NCI-H1930 (cell line): Measurements from ENCODE around the gene EHD4.

Experiments
- DNase-seq, 2 experiments: peaks; one replicate each; lab custom pipeline; 2025; lab: John Stamatoyannopoulos, UW

The EHD4 gene

DNA sequence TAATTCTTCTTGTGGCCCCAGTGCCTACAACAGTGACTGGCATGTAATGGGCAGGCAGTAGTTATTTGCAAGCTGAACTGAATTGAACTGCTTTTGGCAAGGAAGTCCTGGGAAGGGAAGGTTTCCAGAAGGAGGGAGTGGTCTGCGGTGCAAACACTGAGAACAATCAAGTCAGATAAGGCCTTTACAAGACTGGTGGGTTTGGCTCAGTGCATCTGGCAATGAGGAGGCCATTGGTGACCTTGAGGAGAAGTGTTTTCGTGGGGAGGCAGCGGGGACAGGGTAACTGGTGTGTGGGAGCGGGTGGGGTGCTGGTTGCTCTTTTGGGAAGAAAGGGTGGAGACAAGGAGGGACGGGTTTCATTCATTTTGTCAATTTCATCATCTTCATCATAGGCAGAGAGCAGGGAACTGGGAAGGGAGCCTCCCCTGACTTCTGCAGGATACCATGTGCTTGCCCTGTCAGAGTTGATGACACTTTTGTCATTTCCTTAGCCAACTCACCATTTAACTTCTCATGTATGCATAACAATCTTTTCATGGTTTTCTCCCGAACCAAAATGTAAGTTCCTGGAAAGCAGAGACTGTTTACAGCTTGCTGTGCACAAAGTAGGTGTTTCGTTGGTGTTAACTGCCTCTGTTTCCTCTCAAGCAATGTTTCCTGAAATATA, 8.4 kb upstream of the EHD4 start:
- no peak for DNase-seq

DNA sequence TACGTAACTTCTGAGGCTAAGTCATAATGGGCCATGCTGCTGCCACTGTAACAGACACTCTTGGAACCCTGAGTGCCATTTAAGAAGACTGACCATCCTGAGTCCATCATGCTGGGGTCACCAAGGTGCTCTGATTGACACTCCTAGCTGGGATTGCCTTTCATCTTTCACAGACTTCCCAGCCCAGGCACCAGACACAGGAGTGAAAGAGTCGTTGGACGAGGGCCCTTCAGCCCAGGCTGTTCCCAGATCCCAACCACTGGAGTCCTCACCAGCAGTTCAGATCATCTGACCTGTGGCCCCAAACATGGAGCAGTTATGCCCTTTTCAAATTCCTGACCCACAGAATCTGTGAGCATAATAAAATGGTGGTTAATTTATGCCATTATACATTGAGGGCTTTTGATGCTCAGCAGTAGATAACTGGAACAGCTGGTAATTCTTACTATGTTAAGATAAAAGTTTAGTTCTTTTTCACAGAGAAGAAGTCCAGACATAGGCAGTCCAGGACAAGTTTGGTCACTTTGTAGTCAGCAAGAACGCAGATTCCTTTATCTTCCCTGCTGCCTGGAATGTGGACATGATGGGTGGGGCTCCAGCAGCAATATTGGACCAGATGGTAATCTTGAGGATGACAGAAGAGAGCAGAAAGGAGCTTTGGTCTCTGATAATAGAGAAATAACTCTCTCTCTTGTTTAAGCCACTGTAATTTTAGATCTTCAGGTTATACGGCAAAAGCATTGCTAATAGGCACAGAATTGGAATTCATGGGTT, 7.3 kb upstream of the EHD4 start:
- no peak for DNase-seq

DNA sequence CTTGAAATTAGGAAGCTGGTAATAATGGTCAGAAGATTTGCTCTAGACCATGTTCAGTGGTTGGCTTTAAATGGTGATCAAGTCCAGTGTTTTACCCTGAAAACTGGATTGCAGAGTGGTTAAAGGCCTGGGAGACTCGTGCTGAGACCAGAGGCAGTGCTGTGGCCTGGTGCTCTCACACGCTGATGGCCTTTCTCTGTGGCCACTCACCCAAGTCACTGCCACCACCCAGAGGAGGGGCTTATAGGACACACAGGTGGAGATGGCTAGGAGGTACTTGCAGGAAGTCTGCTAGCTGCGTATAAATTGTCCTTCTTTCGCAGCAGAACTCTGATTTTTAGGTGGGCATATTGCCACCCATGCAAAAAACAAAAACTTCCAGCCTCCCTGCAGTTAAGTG, 6.2 kb upstream of the EHD4 start:
- DNase-seq = no peak

DNA sequence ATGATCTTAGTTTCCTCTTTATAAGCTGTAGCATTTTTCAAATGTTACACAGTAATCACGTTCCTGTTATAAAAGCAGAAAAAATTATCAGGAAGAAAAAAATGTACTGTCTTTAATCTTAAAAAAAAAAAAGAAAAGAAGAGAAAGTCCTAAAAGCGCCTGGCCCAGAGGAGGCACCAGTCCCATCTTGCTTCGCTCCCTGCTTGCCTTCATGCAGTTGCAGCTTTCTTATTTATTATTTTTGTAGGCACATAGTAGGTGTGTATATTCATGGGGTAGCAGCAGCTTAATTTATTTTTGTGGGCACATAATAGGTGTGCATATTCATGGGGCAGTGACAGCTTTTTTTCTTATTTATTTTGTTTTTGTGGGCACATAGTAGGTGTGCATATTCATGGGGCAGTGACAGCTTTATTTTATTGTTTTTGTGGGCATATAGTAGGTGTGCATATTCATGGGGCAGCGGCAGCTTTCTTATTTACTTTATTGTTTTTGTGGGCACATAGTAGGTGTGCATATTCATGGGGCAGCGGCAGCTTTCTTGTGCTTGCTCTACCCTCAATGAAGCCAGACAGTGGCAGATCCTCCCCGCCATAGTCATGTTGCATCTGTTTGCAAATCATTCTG, 5.5 kb upstream of the EHD4 start:
- DNase-seq = no peak

DNA sequence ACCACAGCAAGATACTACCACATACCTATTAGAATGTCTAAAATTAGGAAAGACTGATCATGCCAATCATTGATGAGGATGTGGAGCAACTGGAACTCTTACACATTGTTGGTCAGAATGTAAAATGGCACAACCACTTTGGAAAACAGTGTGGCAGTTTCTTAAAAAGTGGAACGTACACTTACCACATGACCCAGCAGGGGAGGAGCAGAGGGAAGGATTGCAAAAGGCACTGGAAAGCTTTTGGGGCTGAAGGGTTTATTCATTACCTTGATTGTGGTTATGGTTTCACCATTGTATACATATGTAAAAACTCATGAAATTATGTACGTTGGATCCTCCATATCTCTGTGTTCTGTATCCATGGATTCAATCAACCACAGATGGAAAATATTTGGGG, 3.3 kb upstream of the EHD4 start:
- DNase-seq = no peak

DNA sequence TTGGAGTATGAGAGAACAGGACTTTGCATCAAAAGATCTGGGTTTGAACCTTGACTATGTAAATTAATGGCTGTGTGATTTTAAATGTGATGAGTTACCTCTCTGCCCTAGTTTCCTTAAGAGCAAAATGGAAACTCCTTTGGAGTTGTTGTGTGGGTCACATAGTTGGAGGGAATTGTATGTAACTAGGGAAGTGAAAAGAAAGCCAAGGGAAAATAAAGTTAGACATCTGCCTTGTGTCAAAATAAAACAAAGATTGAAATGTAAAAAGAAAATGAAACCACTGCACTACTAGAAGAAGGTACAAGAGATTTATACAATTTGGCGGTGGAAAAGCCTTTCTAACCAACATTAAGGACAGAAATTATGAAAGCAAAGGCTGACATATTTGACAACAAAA, 1.7 kb upstream of the EHD4 start:
- DNase-seq = no peak

DNA sequence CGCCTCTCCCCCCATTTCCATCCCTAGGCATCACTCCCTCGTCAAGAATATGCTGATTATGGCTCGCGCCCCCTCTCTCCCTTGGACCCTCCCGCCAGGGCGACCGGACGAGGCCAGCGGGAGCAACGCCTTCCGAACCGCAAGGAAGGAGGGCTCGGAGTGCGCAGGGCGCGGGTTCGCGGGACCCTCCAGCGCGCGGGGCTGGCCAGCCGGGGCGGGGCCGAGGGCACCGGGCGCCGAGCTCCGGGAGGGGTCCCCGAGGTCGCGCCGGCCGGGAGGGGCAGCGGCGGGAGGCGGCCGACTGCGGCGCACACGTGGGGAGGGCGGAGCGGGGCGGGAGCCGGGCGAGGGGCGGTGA, 483 bp downstream of the EHD4 start:
- DNase-seq = no peak

DNA sequence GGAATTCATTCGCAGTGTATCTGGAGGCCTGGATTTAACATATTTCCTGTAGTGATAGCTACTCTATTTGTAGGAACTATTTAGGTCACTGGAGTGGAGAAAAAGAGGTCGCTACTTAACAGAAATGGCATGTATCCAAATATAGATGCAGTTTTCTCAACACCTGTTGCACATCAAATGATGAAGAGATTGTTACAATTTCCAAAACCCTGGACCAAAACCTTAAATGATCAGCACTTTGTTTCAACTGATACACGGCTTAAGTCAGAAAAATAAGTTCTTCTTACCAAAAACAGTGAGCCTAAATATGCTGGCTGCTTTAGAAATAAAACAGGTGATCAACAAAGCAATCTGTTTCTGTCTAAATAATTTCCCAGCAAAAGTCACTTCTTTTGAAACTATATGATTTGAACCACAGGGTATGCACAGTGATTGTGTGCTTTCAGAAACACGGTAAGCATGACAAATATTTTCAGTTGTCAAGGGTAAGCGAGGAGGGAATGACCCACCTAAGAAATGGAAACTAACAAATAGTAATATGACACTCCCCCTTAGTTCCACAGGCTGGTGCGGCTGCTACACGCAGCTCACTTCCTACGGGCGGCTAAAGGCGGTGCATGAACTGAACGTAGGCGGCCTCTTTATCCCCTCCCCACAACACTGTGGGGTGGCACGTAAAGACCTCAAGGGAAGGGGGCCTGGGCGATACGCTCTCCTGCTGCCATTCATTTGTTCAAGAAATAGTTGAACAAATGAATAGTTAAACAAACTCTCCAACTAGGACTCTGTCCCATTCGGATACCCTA, 1.1 kb downstream of the EHD4 start:
- peak in 1 of 2 experiments; percentile 3 for DNase-seq

DNA sequence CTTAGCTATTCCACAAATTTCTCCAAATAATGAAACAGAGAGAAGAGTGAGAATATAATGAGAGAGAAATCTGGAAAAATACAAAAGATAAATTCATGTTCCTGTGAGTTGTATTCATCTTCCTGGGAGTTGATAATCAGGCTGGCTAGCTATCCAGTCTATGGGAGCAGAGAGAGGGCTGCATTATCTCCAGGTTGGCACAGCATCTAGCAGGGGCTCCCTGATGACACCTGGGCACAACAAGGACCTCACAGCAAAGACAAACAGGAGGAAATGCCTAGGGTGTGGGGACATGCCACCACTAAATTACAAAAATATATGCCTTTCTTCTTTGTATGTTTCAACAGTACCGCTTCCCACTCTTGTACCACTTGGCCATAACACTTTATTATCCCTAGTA, 1.9 kb downstream of the EHD4 start:
- no peak for DNase-seq

DNA sequence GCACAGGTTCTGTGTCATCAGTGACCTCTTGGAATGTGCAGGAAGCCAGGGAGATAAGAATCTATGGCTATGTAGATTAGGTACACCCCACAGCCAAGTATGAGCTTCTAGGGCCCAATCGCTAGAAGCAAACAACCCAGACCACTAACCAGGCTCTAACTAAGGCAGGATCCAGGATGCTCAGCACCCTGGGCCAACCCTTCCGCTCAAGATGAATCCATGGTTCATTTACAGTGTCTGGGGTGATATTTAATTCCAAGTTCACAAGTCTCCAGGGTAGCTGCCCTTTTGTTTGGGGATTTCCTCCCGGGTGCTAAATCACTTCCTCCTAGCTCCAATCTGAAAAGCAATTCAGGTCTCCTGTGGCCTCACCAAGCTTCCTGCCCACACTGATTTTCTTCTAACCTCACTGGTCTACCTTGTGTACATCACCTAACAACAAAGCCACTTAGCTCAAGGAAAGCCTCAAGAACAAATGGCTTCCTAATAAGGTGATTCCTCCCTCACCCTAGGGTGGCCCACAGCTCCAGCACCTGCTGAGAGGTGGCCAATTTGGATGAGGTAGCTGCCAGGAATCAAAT, 2.4 kb downstream of the EHD4 start:
- DNase-seq = no peak

DNA sequence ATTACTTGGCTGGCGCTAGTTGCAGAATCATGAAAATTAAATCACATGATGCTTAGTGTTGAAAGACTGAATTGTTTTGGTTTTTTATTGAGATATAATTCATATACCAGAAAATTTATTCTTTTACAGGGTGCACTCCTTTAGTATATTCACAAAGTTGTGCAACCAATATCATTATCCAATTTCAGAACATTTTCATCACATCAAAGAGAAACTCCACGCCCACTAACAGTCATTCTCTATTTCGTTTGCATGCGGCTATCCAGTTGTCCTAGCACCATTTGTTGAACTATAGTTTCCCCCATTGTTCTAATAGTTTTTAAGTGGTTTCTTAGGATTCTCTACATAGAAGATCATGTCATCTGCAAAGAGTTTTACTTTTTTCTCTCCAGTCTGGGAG, 3.7 kb downstream of the EHD4 start:
- no peak for DNase-seq

DNA sequence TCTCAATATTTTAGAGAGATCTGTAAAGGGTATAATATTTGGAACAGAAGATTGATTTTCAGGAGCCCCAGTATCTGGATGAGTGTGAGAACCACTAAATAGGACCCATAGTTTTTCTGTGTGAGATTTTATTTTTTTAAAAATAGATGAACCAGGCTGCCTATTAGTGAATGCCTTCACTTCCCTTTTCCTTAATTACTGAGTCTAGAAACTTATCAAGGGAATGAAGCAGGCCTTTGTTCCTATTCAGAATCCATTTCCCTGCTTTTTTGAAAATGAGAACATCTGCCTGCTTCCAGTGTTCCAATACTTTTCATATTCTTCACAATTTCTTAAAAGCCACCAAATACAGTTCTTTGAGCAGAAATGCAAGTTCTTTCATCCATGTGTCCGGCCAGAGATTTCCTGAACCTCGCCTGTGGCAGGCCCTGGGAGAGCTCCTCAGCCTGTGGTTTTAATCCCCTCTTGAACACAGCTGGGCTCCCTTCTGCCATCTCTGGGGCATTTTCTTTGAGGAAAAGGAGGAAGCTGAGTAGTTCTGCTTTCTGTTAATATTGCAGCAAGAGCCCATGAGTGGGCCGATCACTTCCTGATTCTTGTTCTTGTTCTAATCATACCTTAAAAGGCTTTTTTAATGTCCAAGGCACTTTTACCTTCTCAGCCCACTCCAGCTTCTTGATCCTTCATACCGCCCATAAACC, 4.7 kb downstream of the EHD4 start:
- no peak for DNase-seq

DNA sequence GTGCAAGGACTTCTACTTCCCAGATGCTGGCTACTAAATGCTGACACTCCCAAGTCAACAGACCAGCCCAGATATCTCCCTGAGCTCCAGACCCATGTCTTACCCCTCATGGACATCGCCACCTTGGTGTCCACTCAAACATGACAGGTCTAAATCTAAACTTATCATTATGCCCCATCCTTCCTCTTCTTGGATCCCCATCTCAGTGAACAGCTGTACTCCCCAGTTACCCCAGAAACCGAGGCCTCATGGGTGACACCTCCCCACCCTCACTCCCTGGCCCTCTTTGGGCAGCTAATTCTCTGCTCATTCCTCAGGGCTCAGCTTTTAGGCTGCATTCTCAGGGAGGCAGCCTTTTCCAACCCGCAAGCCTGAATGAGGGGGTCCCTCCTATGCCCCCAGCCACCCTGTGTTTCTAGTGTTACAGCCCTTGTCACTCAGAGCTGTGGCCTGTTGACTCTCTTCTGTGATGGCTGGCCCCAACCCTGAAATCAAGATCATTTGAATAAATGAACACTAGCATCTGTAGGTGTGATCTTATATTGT, 5.4 kb downstream of the EHD4 start:
- DNase-seq = no peak

DNA sequence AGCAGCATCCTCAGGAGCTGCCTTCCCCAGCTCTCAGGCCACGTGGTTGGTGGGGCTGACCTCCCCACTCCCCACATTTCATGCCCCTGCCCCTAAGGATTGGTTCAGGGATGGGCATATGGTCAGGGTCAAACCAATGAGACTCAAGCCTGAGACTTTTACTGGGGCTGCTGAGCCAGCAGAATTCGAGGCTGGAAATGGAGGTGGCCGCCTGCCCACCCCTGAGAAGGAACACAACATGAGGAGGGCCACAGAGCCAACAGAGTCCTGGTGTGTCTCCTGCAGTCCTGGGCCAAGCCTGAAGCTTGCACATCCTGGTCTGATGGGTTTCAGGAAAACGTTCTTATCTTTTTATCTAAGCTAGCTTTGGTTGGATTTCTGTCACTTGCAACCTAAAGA, 5.9 kb downstream of the EHD4 start:
- no peak for DNase-seq

DNA sequence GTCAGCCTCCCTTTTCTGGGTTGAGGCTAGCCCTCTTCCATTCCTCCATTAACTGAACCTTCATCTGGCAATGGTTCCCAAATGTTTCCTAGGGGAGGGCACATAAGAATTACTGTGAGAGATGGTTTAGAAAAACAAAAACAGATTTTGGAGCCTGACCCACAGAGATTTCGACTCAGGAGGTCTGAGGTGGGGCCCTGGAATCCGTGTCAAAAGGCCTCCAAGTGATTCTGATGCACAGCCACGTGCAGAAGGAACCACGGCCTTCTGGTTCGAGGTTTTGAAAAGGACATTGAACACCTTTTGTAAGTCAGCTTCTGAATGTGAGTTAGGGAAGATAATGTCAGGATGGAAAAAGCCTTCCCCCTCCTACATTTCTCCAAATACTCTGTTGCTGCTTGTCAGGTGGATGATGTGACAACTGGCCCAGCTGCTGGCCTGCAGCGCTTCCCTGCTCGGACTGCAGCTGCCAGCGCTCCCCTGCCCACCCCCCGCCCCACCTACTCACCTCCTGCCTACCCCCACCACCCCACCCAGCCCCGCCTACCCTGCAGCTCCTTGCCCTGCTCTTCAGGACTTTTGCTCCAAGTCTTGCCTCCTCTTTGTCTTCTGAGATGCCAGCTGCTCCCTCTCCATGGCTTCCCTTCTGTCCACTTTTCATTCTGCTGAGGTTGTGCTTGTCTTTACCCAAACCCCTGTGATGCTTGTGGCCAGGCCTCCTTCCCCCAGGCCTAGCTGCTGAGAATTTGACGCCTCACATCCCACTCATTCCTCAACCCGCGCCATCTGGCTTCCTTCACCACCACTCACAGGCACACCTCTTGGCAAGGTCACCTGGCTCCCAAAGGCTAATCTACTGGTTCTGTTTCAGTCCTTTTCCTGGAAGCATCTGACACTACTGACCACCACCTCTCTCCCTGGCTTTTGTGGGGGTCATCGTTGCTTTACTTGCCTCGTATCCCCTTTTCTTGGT, 6.6 kb downstream of the EHD4 start:
- no peak for DNase-seq

DNA sequence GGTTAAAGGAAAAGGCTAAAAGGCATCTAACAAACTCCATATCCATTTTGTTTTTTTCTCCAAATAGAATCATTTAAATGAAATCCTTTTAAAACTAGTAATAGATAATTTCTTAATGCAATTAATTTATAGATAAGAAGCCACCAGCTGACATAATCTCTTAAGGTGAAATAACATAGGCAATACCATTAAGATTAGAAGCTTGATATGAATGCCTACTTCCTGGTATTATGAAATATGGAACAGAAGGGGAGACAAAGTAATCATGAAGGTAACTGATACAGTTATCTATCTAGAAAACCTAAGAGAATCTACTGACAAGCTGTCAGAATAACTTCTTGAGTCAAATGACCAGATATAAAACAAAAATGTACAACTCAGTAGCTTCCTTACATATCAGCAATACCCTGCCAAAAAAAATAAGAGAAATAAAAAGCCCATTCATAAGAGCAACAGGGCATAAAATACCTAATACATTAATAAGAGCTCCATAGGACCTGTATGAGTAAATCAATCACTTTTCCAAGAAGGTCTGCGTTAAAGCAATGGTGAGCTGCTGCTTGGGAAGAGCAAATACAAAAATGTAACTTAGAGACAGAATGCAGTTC, 10.7 kb downstream of the EHD4 start:
- DNase-seq = no peak

DNA sequence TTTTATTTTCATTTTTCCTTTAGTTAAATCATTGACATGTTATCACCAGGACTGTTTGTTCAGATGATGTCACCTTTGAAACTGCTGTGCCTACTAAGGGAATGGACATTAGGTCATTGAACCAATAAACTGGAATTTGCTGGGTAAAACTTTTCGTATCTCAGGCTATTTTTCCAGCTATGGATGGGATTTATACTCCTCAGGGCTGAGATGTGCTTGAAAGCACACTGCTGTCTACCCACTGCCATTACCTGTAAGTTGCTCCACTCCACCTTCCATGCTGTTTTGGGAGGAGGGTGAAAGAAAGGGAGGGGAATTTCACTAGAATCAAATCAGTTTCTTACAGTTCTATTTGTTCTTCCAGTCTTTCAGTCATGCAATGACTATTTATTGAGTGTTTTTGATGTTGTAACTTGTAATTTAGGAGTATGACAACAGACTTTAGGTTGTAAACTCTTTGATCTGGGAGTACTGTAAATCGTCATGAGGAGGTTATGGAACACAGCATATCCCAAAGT, 11.3 kb downstream of the EHD4 start:
- no peak for DNase-seq

DNA sequence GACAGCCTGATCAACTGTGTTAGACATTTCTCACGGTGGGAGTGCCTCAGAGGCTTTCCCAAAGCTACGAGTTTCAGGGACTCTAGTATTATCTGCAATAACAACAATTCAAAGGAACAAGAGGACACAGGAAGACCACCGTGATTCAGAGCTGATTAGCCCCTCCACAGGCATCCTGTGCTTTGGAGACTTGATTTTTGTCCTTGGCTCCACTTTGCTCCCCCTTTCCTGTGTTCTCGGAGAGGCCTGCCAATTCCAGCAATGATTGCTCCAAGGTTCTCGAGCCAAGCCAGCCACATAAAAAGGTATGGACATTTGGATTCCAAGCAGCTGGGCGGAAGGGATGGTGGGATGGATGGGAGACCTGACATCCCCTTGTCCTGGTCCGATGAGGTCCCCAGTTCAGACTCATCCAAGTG, 14.3 kb downstream of the EHD4 start:
- no peak for DNase-seq
